RWPE1 (cell line): ENCODE measurements around the gene KLHDC3.

Experiments
- CTCF ChIA-PET: fragments of 350-600 bp; sonication (Branson Sonifier 250); formaldehyde crosslinking; extraction: SDS; loops from one replicate; lab custom pipeline; 2021; lab: Yijun Ruan, JAX
- POLR2A ChIA-PET: fragments of 400-600 bp; formaldehyde crosslinking; extraction: SDS; loops from one replicate; lab custom pipeline; 2020; ENCODE audit warnings: antibody characterized with exemption; ENCODE audit not compliant: low non-redundant PET; lab: Yijun Ruan, JAX
- DNase-seq: peaks from one replicate; pipeline ENCODE4 v3.0.0; 2012; ENCODE audit warnings: low spot score
- H3K27ac ChIP-seq: fragments of 450-650 bp; 2 replicates; pipeline ENCODE4 v1.5.1; 2017
- TF ChIP-seq, protein P1 (sequence below): fragments of 450-650 bp; conservative IDR thresholded peaks from 2 replicates; pipeline ENCODE4 v1.5.1; 2017; ENCODE audit warnings: low read depth, mild to moderate bottlenecking

Gene KLHDC3

DNA sequence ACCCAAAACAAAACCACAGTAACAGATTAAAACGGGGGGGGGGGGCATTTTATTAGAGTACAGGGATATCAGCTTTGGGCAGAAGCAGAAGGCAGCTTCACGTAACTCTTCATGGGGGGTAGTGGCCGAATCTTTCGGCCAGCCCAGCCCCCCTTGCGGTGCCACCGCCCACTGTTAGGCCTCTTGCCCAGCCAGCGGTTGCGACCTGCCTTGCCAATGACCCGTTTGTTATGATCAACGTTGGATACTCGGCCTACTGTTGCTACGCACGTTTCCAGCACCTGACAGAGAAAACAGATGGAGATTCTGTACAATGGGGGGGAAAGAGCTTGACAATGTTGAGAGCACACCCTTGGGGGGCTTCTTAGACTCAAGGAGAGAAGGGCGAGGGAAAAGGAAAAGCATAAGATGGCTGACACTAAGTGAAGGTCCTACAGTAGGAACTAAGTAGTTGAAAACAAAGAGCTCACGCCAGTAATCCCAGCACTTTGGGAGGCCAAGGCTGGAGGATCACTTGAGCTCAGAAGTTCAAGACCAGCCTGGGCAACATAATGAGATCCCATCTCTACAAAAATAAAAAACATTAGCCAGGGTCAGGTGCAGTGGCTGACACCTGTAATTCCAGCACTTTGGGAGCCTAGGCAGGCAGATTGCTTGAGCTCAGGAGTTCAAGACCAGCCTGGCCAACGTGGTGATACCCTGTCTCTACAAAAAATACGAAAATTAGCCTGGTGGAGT lies 40.3 kb downstream of the KLHDC3 start:
- peak overlapping the region; percentile 86 for H3K27ac ChIP-seq
- CTCF ChIA-PET = interaction anchor here (0.7 to 0.9 kb wide), 3 partner anchors 23 to 153 kb away, joined by 3 to 5 read pairs (median 4); no protein-coding TSS in a partner anchor
- TF ChIP-seq, protein P1, sequence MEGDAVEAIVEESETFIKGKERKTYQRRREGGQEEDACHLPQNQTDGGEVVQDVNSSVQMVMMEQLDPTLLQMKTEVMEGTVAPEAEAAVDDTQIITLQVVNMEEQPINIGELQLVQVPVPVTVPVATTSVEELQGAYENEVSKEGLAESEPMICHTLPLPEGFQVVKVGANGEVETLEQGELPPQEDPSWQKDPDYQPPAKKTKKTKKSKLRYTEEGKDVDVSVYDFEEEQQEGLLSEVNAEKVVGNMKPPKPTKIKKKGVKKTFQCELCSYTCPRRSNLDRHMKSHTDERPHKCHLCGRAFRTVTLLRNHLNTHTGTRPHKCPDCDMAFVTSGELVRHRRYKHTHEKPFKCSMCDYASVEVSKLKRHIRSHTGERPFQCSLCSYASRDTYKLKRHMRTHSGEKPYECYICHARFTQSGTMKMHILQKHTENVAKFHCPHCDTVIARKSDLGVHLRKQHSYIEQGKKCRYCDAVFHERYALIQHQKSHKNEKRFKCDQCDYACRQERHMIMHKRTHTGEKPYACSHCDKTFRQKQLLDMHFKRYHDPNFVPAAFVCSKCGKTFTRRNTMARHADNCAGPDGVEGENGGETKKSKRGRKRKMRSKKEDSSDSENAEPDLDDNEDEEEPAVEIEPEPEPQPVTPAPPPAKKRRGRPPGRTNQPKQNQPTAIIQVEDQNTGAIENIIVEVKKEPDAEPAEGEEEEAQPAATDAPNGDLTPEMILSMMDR = no peak
- DNase-seq = no peak
- POLR2A ChIA-PET = interaction anchor here (0.5 to 2.0 kb wide), 6 partner anchors 9 to 478 kb away, joined by 3 to 4 read pairs (median 3); partner anchors contain the start of gene PEX6

DNA sequence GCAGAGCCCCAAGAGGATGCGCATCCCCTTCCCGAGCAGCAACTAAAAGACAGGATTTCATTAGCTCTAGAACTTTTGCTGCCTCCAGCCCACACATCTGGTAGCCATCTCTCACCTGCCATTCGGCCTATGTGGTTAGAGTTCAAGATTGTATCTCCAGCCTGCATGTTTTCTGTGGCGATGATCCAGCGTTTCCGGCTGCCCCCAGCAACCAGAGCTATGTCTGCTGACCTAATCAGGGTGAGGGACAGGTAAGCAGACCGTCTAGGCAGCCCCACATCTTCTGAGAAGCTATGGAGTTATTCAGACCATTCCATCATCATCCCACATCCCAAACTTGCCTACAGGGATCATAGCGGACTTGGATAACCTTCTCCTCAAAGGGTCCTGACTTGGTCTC lies 41.9 kb downstream of the KLHDC3 start:
- peak overlapping the region; percentile 86 for H3K27ac ChIP-seq
- TF ChIP-seq, protein P1 = no peak
- CTCF ChIA-PET = no interaction called here
- DNase-seq = no peak
- POLR2A ChIA-PET = no interaction called here

DNA sequence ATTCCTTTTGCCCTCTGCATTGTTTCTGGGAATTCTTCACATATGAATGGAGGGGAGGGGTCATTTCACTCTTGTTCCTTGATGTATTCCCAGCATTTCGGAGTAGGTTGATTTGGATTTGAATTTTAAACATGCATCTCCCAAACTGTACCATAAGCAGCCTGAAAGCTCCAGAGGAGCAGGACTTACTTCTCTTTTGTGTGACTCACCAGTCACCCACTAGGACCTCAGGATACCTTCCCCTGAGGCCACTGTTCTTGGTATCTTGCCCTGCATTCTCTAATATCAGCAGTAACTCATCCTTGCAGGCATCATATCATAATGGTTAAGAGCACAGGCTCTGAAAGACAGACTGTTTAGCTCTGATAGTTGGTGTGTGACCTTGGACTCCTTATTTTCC lies 44.5 kb downstream of the KLHDC3 start:
- TF ChIP-seq, protein P1 = no peak
- no peak overlapping the region for H3K27ac ChIP-seq
- POLR2A ChIA-PET = interaction anchor here (0.9 kb wide), 1 partner anchor 17 kb away, joined by 3 read pairs; the partner anchor contains the start of gene PTK7
- CTCF ChIA-PET = interaction anchor here (0.6 kb wide), 1 partner anchor 240 kb away, joined by 3 read pairs; the partner anchor contains the start of gene SLC22A7
- no peak for DNase-seq

DNA sequence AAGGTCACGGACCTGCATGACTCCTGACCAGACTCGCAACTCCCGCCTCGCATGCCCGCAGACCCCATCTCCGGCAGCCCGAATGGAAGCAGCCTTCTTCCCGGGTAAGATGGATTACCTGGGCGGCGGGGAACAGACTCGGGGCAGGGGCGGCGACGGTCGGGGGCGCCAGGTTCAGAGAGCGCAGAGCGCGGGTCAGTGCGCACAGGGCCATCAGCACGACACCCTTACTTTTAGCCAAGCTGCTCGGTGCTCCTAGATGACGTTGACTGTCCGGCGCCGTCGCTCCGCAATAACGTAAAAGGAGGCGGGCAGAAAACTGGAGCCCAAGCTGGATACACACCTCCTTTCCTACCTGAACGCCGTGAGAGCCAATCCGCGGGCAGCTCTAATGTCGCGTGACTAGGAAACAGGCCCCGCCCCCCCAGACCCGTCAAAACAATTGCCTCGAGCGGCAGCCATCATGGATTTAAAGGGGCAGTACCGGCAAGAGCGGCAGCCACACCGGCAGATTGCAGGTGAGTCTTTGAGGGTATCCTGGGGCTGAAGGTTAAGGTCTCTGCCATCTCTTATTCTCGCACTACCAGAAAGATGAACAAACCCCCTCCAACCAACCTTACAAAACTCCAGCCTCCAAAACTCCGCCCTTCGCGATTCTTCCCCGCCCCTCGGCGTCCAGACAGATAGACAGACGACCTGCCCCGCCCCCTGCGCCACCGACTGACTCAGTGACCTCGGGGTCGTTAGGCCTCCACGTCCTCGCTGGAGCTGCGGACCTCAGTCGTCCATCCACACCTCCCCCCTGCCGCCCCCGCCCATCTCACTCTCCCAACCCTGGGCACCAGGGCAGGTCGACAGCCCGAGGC lies 45.4 kb downstream of the KLHDC3 start, which contains the start of the genes KLC4 and MRPL2:
Gene KLC4, plus strand, starts transcription at position 464 of the 866 bp plus-strand sequence. CDS start 1,705 bp downstream, outside the sequence.
Gene MRPL2, minus strand, starts transcription at position 267 of the 866 bp plus-strand sequence. Its CDS starts 53 bp downstream, at position 214.
- H3K27ac ChIP-seq = peak within 1 kb of the TSS; percentile 85
- CTCF ChIA-PET = interaction anchor here (0.7 to 2.9 kb wide), 2 partner anchors 52 to 84 kb away, joined by 3 to 11 read pairs; no protein-coding TSS in a partner anchor
- POLR2A ChIA-PET = interaction anchor here (0.7 to 0.9 kb wide), 2 partner anchors 17 to 80 kb away, joined by 3 to 6 read pairs; partner anchors contain the start of gene PTK7
- DNase-seq = peak; percentile 99
- TF ChIP-seq, protein P1 = no peak

DNA sequence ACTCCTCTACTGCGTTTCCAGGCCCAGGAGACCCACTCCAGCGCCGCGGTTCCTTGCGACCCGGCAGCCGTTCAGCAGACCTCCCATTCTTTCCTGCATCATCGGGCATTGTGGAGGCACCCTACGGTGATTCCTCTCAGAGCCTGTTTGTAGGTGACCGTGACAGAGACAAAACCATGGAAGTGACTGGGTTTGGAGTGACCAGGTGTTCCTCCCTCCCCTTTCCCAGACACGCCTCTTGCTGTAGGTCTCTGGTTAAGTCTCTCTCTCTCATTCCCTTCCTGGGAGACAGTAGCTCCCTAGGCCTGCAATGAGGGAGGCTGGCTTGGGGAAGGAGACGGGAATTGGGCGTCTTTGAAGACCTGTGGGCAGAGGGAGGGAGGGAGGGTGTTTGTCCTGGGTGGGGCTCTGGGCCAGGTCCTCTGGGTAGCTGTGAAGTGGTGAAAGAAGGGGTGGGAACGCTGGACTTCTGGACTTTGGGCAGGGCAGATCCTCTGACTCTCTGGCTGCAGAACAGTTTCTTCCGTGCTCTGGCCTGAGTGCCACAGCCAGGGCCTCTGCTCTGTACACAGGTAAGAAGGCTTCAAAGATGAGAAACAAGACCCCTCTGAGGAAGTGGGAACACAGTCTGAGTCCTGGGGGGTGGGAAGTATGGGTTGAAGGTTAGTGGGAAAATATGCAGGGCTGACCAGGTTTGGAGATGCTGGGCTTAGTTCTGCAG lies 46.1 kb downstream of the KLHDC3 start:
- TF ChIP-seq, protein P1 = no peak
- peak overlapping the region; percentile 85 for H3K27ac ChIP-seq
- ChIA-PET POLR2A (interaction anchor here (0.7 kb wide), 1 partner anchor 81 kb away, joined by 6 read pairs; no protein-coding TSS in a partner anchor), CTCF (interaction anchor here (0.7 to 2.9 kb wide), 2 partner anchors 51 to 83 kb away, joined by 3 to 11 read pairs; no protein-coding TSS in a partner anchor)
- DNase-seq = peak; percentile 44
